ENCODE data around the gene FAM83F.
A peak's percentile ranks its signal among the peaks of the same experiment; 100 is the strongest.

FAM83F gene

DNA sequence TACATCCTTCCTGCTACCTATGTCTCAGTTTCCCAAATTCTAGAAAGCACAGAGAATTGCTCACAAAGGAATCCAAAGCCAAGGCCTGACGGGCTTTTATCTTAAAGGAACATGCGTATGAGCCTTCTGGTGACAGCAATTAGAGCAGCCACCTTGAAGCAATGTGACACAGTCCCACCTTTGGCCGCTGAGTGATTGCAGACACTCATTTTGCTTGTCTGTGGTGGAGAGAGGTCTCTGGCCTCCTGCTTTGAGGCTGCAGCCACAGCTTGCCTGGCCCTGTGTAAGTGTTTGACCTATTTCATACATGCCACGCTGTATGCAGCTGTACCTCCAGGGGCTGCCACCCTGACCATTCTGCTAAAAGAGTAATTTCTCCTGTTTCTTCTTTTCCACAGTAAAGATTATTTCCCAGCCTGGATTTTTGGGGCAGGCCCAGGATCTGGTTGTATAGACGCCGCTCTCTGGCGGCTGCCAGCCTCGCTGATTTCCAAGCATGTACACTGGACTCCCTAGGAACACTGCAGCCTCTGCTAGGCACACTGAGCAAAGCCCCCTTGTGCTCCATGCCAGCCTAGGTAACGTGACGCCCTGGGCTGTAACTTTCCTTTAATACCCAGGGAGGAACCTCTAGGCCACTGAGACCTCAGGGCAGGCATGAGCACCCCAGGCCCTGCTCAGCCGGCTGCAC is 35.7 kb upstream of the FAM83F start:
- no peak; the same call in 2 of the 3 replicates for ATAC-seq
- TF ChIP-seq BACH2 (CRISPR knock-in tag; IDR thresholded peaks at IDR 0.05; ENCODE audit: borderline replicate concordance) (no peak), ZC3H10 (CRISPR knock-in tag; IDR thresholded peaks at IDR 0.05) (no peak), GLIS3 (CRISPR knock-in tag; IDR thresholded peaks at IDR 0.05) (no peak), OSR1 (CRISPR knock-in tag; IDR thresholded peaks at IDR 0.05) (no peak), CSRNP3 (CRISPR knock-in tag; IDR thresholded peaks at IDR 0.05) (no peak), ZFP30 (CRISPR knock-in tag; IDR thresholded peaks at IDR 0.05) (no peak), CREB5 (CRISPR knock-in tag; IDR thresholded peaks at IDR 0.05; ENCODE audit: low read depth) (no peak), PPARA (CRISPR knock-in tag; IDR thresholded peaks at IDR 0.05; ENCODE audit: borderline replicate concordance) (no peak), POU6F1 (CRISPR knock-in tag; IDR thresholded peaks at IDR 0.05; ENCODE audit: borderline replicate concordance, low read depth) (no peak), RARB (CRISPR knock-in tag; IDR thresholded peaks at IDR 0.05) (no peak)
- TF ChIP-seq, protein P1, sequence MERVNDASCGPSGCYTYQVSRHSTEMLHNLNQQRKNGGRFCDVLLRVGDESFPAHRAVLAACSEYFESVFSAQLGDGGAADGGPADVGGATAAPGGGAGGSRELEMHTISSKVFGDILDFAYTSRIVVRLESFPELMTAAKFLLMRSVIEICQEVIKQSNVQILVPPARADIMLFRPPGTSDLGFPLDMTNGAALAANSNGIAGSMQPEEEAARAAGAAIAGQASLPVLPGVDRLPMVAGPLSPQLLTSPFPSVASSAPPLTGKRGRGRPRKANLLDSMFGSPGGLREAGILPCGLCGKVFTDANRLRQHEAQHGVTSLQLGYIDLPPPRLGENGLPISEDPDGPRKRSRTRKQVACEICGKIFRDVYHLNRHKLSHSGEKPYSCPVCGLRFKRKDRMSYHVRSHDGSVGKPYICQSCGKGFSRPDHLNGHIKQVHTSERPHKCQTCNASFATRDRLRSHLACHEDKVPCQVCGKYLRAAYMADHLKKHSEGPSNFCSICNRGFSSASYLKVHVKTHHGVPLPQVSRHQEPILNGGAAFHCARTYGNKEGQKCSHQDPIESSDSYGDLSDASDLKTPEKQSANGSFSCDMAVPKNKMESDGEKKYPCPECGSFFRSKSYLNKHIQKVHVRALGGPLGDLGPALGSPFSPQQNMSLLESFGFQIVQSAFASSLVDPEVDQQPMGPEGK (CRISPR knock-in tag; IDR thresholded peaks at IDR 0.05; ENCODE audit: borderline replicate concordance) = no peak

GRCh38 chr22:39959640-39960447 is 34.9 kb upstream of the FAM83F start, which contains the start of gene TMA7B:
Gene TMA7B (plus strand): TSS chr22:39960397. CDS start chr22:39964375, 3,978 bp downstream.
- no peak for TF ChIP-seq BACH2 (CRISPR knock-in tag; IDR thresholded peaks at IDR 0.05; ENCODE audit: borderline replicate concordance)
- TF ChIP-seq CREB5 (CRISPR knock-in tag; IDR thresholded peaks at IDR 0.05; ENCODE audit: low read depth) = no peak
- no peak for TF ChIP-seq TCF4 (CRISPR knock-in tag; IDR thresholded peaks at IDR 0.05; ENCODE audit: borderline replicate concordance)
- TF ChIP-seq ESRRG (CRISPR knock-in tag; IDR thresholded peaks at IDR 0.05) = no peak
- ATAC-seq = peak; percentile 95

- TF ChIP-seq CSRNP3 (CRISPR knock-in tag; IDR thresholded peaks at IDR 0.05) = no peak
Measured at GRCh38 chr22:39960791-39961746, 33.7 kb upstream of the FAM83F start.

GRCh38 chr22:39962071-39962470 is 32.7 kb upstream of the FAM83F start:
- no peak for ATAC-seq
- no peak for TF ChIP-seq ZC3H10 (CRISPR knock-in tag; IDR thresholded peaks at IDR 0.05)

More at GRCh38 chr22:39960791-39961746, 33.7 kb upstream of the FAM83F start:
- peak; percentile 73 for ATAC-seq
